Measurements from ENCODE around the gene LAMB1. TPM values are rescaled to one million over a fixed set of nuclear protein-coding genes. Genes with fewer than 3 reads are reported as not detected.

LAMB1 gene
- total RNA-seq, 5 donors from 2014 or later (not counting 1 experiment from before 2014, with no cell fraction given): 0.56 to 1.4 (median 1.0) TPM; not detected in 2

DNA sequence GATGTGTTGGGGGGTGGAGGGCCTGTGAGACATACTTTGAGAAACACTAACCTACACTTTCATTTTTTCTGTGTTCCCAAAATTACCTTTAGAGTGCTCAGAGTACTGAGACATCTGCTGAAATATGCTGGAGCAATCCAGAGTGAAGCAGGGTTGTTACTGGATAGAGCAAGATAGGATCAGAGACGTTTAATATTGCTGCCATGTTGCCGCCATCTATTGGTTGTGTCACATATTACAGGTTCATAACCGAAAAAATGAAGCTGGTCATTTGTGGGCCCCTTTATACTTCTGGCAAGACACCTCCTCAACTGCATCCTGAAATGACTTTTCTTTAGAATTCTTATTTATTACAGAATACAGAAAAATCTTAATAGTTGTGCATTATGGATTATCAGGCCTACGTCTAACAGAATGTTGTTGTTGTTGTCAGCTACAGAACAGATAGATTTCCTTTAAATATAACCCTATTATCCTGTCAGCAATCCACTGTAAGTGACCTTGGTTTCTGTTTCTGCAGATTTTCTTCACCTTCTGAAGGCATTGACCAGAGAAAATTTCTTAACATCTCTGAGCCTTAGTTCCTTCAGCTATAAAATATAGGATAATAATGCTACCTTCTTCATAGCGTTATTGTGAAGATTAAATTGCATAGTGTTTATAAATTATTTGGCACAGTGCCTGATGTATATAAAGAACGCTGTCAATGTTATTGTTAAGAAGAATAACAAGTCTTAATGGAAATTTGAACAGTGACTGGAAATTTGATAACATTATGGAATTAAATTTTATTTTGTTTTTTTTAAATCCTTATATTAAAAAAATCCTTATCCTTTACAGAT lies 128.1 kb downstream of the LAMB1 start:
- H3K4me1 ChIP-seq (ENCODE audit: control insufficient read depth in 1 of 2, extremely low read depth in 1 of 2, insufficient read depth in 2 of 2, low read length in 2 of 2): peaks cover 4 to 17% of the 10 kb centered on the region in 2 experiments
- no peaks in the 10 kb centered on the region for H3K9me3 Mint-ChIP-seq
- H3K4me3 ChIP-seq (ENCODE audit: control insufficient read depth in 1 of 2, extremely low read depth in 1 of 2, low read length in 1 of 2): no peak overlapping the region
- no peaks in the 10 kb centered on the region for H3K9me3 ChIP-seq
- H3K27me3 Mint-ChIP-seq: no peaks in the 10 kb centered on the region
- WGBS (ENCODE audit: insufficient coverage): 0% methylated on average over 1 of the region's 6 CpGs
- H3K4me3 Mint-ChIP-seq: no peak overlapping the region
- ATAC-seq (replicated peaks in 1 of 4) (peak; percentile 69 to 78 (median 72)), DNase-seq (peak in 15 of 35 experiments; percentile 5 to 75 (median 22))
- peak overlapping the region; percentile 24 for H3K27ac ChIP-seq (ENCODE audit: low read length)
- no peaks in the 10 kb centered on the region for H3K36me3 ChIP-seq (ENCODE audit: control insufficient read depth in 2 of 2, extremely low read depth in 1 of 2, insufficient read depth in 1 of 2, low read length in 1 of 2)
- CTCF ChIA-PET: interaction anchor here (0.5 to 3.2 kb wide), 44 partner anchors 8 to 1761 kb away, joined by 3 to 75 read pairs (median 4); partner anchors contain the start of genes CBLL1 (in 1 of the 2), COG5 (in 1 of the 2), DLD (in 1 of the 2) and DUS4L (in 1 of the 2)
- H3K27me3 ChIP-seq (replicated peaks in 1 of 2; ENCODE audit: control insufficient read depth in 2 of 2, extremely low read depth in 1 of 2, insufficient read depth in 2 of 2, low read length in 1 of 2): no peaks in the 10 kb centered on the region
- peak overlapping the region; percentile 62 to 85 for H3K27ac Mint-ChIP-seq
- peaks cover 16 to 52% (median 52%) of the 10 kb centered on the region in 3 donors for H3K4me1 Mint-ChIP-seq
- POLR2A ChIA-PET: interaction anchor here (0.6 to 0.9 kb wide), 3 partner anchors 15 to 701 kb away, joined by 3 to 5 read pairs (median 3); no protein-coding TSS in a partner anchor
- H3K36me3 Mint-ChIP-seq: no peaks in the 10 kb centered on the region

DNA sequence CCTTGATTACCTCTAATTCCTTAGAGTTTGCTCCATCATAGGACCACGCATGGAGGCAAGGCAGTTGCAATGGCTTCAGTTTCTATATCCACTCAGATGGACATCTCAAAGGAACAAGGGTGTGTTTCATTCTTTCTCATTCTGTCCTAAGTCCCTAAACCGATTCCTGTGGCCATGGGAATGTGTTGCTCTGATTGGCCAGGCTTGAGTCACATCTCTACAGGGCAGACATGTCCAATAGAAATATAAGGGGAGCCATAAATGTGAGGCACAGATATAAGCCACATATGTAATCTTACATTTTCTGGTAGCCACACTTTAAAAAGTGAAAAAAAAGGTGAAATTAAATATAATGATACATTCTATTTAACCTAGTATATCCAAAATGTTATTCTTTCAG lies 128.8 kb downstream of the LAMB1 start:
- no peak overlapping the region for H3K4me3 Mint-ChIP-seq
- Histone ChIP-seq H3K4me1 (ENCODE audit: control insufficient read depth in 1 of 2, extremely low read depth in 1 of 2, insufficient read depth in 2 of 2, low read length in 2 of 2) (peaks cover 4 to 17% of the 10 kb centered on the region in 2 experiments), H3K27ac (ENCODE audit: low read length) (no peak overlapping the region), H3K4me3 (ENCODE audit: control insufficient read depth in 1 of 2, extremely low read depth in 1 of 2, low read length in 1 of 2) (no peak overlapping the region), H3K27me3 (replicated peaks in 1 of 2; ENCODE audit: control insufficient read depth in 2 of 2, extremely low read depth in 1 of 2, insufficient read depth in 2 of 2, low read length in 1 of 2) (no peaks in the 10 kb centered on the region), H3K36me3 (ENCODE audit: control insufficient read depth in 2 of 2, extremely low read depth in 1 of 2, insufficient read depth in 1 of 2, low read length in 1 of 2) (no peaks in the 10 kb centered on the region), H3K9me3 (no peaks in the 10 kb centered on the region)
- peak overlapping the region; percentile 56 to 65 for H3K27ac Mint-ChIP-seq
- H3K36me3 Mint-ChIP-seq: no peaks in the 10 kb centered on the region
- peaks cover 16 to 46% (median 45%) of the 10 kb centered on the region in 3 donors for H3K4me1 Mint-ChIP-seq
- POLR2A ChIA-PET: interaction anchor here in 1 of 2 donors (0.9 kb wide), 1 partner anchor 16 kb away, joined by 3 read pairs; no protein-coding TSS in a partner anchor
- no peak for DNase-seq
- H3K27me3 Mint-ChIP-seq: no peaks in the 10 kb centered on the region
- no peak for ATAC-seq (replicated peaks in 1 of 4)
- CTCF ChIA-PET: interaction anchor here (1.0 to 3.2 kb wide), 13 partner anchors 13 to 723 kb away, joined by 3 to 75 read pairs (median 6); partner anchors contain the start of genes CBLL1 (in 1 of the 2), COG5 (in 1 of the 2), DLD (in 1 of the 2) and DUS4L (in 1 of the 2)
- H3K9me3 Mint-ChIP-seq: no peaks in the 10 kb centered on the region
- WGBS (ENCODE audit: insufficient coverage): no CpG with 5 or more reads among the region's 2 CpGs

Other genes with a start within 250 kb of the LAMB1 start
- gene SLC26A3, start 199.9 kb downstream of the LAMB1 start, total RNA-seq: under 1 TPM in 3 of 5 donors, not detected in 2; 0.33 to 0.93 (median 0.70) TPM
- gene DLD, start 112.0 kb downstream of the LAMB1 start, total RNA-seq: 10 to 100 TPM; 32.3 to 63.6 (median 41.9) TPM
- under 1 TPM in 1 of 5 donors, not detected in 4; 0.18 TPM for gene LAMB4, start 127.2 kb upstream of the LAMB1 start, total RNA-seq

Measured in T-cell (primary cell).